IMR-90 (cell line): ENCODE results near the gene MT1E. TPM values are rescaled to one million over a fixed set of nuclear protein-coding genes. Genes with fewer than 3 reads are reported as not detected.

ENCODE experiments used
- ATAC-seq: fragments of 200-7000 bp; cut with Tn5 transposase; 2 replicates; pipeline ENCODE4 v1.9.1; 2020; ENCODE audit warnings: low read depth, mild to moderate bottlenecking, moderate library complexity
- BruUV-seq: library from RNA; stranded (reverse); fragments of 400-500 nt; replicated peaks from 2 replicates; lab custom pipeline; 2021; lab: Mats Ljungman, UMichigan
- CTCF ChIA-PET: fragments of 300-600 bp; formaldehyde crosslinking; extraction: SDS; loops from one replicate; lab custom pipeline; 2021; ENCODE audit warnings: antibody characterized with exemption; lab: Yijun Ruan, JAX
- POLR2A ChIA-PET: fragments of 300-600 bp; sonication (Branson Sonifier 250); formaldehyde crosslinking; loops from one replicate; lab custom pipeline; 2022; ENCODE audit warnings: antibody characterized with exemption; ENCODE audit not compliant: unreplicated experiment; lab: Charles Lee
- DNase-seq: peaks from one replicate; pipeline ENCODE4 v3.0.0; 2013
- H2AFZ ChIP-seq: replicated peaks from 2 replicates; pipeline ENCODE3; 2013; ENCODE audit warnings: low read length, mild to moderate bottlenecking; ENCODE audit not compliant: poor library complexity
- H2AK5ac ChIP-seq: 2 replicates; pipeline ENCODE4 v1.6.1; 2013; ENCODE audit warnings: low read depth, low read length, inconsistent platforms
- H2AK9ac ChIP-seq: replicated peaks from 2 replicates; pipeline ENCODE3; 2013; ENCODE audit warnings: mild to moderate bottlenecking, low read depth, low read length, moderate library complexity; ENCODE audit not compliant: poor library complexity
- H2BK120ac ChIP-seq: 2 replicates; pipeline ENCODE4 v1.6.1; 2013; ENCODE audit warnings: low read depth, low read length, inconsistent platforms
- H2BK15ac ChIP-seq: 3 replicates; pipeline ENCODE4 v1.6.1; 2013; ENCODE audit warnings: low read depth, low read length, inconsistent platforms
- H2BK20ac ChIP-seq: 2 replicates; pipeline ENCODE4 v1.6.1; 2013; ENCODE audit warnings: low read depth, mild to moderate bottlenecking, inconsistent platforms, low read length, moderate library complexity
- H2BK5ac ChIP-seq: 2 replicates; pipeline ENCODE4 v1.6.1; 2013; ENCODE audit warnings: mild to moderate bottlenecking, low read depth, low read length, inconsistent platforms; ENCODE audit not compliant: poor library complexity, severe bottlenecking
- H3K14ac ChIP-seq: replicated peaks from 2 replicates; pipeline ENCODE4 v1.6.1; 2013; ENCODE audit warnings: low read depth, low read length, inconsistent platforms
- H3K18ac ChIP-seq: 2 replicates; pipeline ENCODE4 v1.6.1; 2013; ENCODE audit warnings: low read depth, low read length, control low read depth
- H3K23ac ChIP-seq: 2 replicates; pipeline ENCODE4 v1.6.1; 2013; ENCODE audit warnings: low read depth, low read length, inconsistent platforms
- H3K27ac ChIP-seq: 2 replicates; pipeline ENCODE4 v1.5.1; 2013; ENCODE audit warnings: mild to moderate bottlenecking, control low read depth, low read length; ENCODE audit not compliant: insufficient read depth
- H3K27me3 ChIP-seq: 2 replicates; pipeline ENCODE4 v1.6.1; 2013; ENCODE audit warnings: low read length; ENCODE audit not compliant: control insufficient read depth, insufficient read depth
- H3K36me3 ChIP-seq: 2 replicates; pipeline ENCODE4 v1.6.1; 2013; ENCODE audit warnings: low read length, mixed read lengths; ENCODE audit not compliant: control insufficient read depth, insufficient read depth
- H3K4ac ChIP-seq: 2 replicates; pipeline ENCODE4 v1.6.1; 2013; ENCODE audit warnings: low read depth, low read length, inconsistent platforms
- H3K4me1 ChIP-seq: 2 replicates; pipeline ENCODE4 v1.6.1; 2013; ENCODE audit warnings: low read length, mixed read lengths; ENCODE audit not compliant: control insufficient read depth, insufficient read depth
- H3K4me2 ChIP-seq: 2 replicates; pipeline ENCODE4 v1.6.1; 2013; ENCODE audit warnings: low read depth, mild to moderate bottlenecking, control low read depth, low read length, moderate library complexity
- H3K4me3 ChIP-seq: 2 replicates; pipeline ENCODE4 v1.5.1; 2013; ENCODE audit warnings: low read depth, mild to moderate bottlenecking, control low read depth, low read length, moderate library complexity; ENCODE audit not compliant: insufficient read depth
- H3K56ac ChIP-seq: 2 replicates; pipeline ENCODE4 v1.6.1; 2013; ENCODE audit warnings: low read length, inconsistent platforms; ENCODE audit not compliant: insufficient read depth; ENCODE audit errors: extremely low read depth
- H3K79me1 ChIP-seq, 2 experiments: 2 replicates each; pipeline ENCODE4 v1.6.1; 2013; ENCODE audit warnings: low read length in 2 of 2, inconsistent platforms in 1 of 2, low read depth in 1 of 2
- H3K9ac ChIP-seq: 2 replicates; pipeline ENCODE4 v1.6.1; 2013; ENCODE audit warnings: low read depth, low read length, control low read depth
- H3K9me1 ChIP-seq: 2 replicates; pipeline ENCODE4 v1.6.1; 2013; ENCODE audit warnings: low read length, inconsistent platforms; ENCODE audit not compliant: insufficient read depth
- H3K9me3 ChIP-seq: 2 replicates; pipeline ENCODE4 v1.6.1; 2013; ENCODE audit warnings: low read length; ENCODE audit not compliant: control insufficient read depth, insufficient read depth
- H4K20me1 ChIP-seq: 2 replicates; pipeline ENCODE4 v1.6.1; 2013; ENCODE audit warnings: low read length, inconsistent platforms; ENCODE audit not compliant: insufficient read depth
- H4K5ac ChIP-seq: 2 replicates; pipeline ENCODE4 v1.6.1; 2013; ENCODE audit warnings: mild to moderate bottlenecking, low read depth, low read length, control low read depth
- H4K8ac ChIP-seq, 2 experiments: 2 replicates each; pipeline ENCODE4 v1.6.1; 2013; ENCODE audit warnings: low read depth in 2 of 2, low read length in 2 of 2, control low read depth in 1 of 2, inconsistent platforms in 1 of 2
- H4K91ac ChIP-seq: 2 replicates; pipeline ENCODE4 v1.6.1; 2013; ENCODE audit warnings: low read depth, low read length, inconsistent platforms; ENCODE audit not compliant: insufficient read depth
- CHD1 ChIP-seq: IDR thresholded peaks from 2 replicates; pipeline ENCODE4 v1.6.1; 2012; ENCODE audit warnings: low read depth, low read length, improper control_type of control experiment
- CTCF ChIP-seq: conservative IDR thresholded peaks from 2 replicates; pipeline ENCODE4 v1.5.1; 2012; ENCODE audit warnings: mild to moderate bottlenecking, low read depth, low read length, improper control_type of control experiment
- NFE2L2 ChIP-seq: fragments of 150-350 bp; IDR thresholded peaks from 2 replicates; pipeline ENCODE4 v1.6.1; 2016; ENCODE audit warnings: low read depth, mild to moderate bottlenecking, low read length
- POLR2A ChIP-seq: IDR thresholded peaks from 2 replicates; pipeline ENCODE4 v1.6.1; 2012; ENCODE audit warnings: mild to moderate bottlenecking, low read depth, low read length
- RAD21 ChIP-seq: IDR thresholded peaks from 2 replicates; pipeline ENCODE4 v1.6.1; 2012; ENCODE audit warnings: low read length, improper control_type of control experiment
- RCOR1 ChIP-seq: IDR thresholded peaks from 2 replicates; pipeline ENCODE4 v1.6.1; 2012; ENCODE audit warnings: mild to moderate bottlenecking, low read length, improper control_type of control experiment; ENCODE audit not compliant: insufficient replicate concordance
- RFX5 ChIP-seq: IDR thresholded peaks from 2 replicates; pipeline ENCODE4 v1.8.0; 2012; ENCODE audit warnings: low read depth, mild to moderate bottlenecking, low read length, moderate library complexity
- WGBS, 2 experiments: methylation state at CpG; one replicate each; pipeline versions ENCODE4 v1.1.5 to v1.1.7; 2013; ENCODE audit warnings: missing lambda C conversion rate in 2 of 2; ENCODE audit not compliant: insufficient read length in 1 of 2; ENCODE audit errors: extremely low coverage in 2 of 2; 5-methylcytosine and 5-hydroxymethylcytosine counted together
- dilution Hi-C: fragments of 300-500 bp; cut with HindIII; formaldehyde crosslinking; loops from one replicate; pipeline ENCODE4 v1.14.3; 2018; ENCODE audit warnings: low sequenced_read_pairs; ENCODE audit not compliant: unreplicated experiment
- in situ Hi-C: fragments of 300-500 bp; cut with MboI; formaldehyde crosslinking; loops from 3 replicates; pipeline ENCODE4 v1.14.3; 2019; ENCODE audit warnings: low sequenced_read_pairs, inconsistent platforms, mixed read lengths
- intact Hi-C: fragments of 100-400 bp; cut with micrococcal nuclease; formaldehyde crosslinking; loops from 2 replicates; pipeline ENCODE4 v1.10.0; 2022
- polyA plus RNA-seq, 3 experiments: library from polyadenylated mRNA; depleted of rRNA; stranded (reverse); fragments of >200 nt; gene quantifications; 2 replicates each; pipeline ENCODE4 v1.2.3, GENCODE V29; 2012; ENCODE audit warnings: low replicate concordance in 1 of 3
- total RNA-seq: library from RNA; depleted of rRNA; stranded (reverse); fragments of >200 nt; gene quantifications from 2 replicates; pipeline ENCODE4 v1.2.3, GENCODE V29; 2012; rRNA removed

Gene MT1E
- total and polyA plus RNA-seq, 2 of the 4 experiments (the other 2 are of a cell fraction), result 137 to 821 TPM

DNA sequence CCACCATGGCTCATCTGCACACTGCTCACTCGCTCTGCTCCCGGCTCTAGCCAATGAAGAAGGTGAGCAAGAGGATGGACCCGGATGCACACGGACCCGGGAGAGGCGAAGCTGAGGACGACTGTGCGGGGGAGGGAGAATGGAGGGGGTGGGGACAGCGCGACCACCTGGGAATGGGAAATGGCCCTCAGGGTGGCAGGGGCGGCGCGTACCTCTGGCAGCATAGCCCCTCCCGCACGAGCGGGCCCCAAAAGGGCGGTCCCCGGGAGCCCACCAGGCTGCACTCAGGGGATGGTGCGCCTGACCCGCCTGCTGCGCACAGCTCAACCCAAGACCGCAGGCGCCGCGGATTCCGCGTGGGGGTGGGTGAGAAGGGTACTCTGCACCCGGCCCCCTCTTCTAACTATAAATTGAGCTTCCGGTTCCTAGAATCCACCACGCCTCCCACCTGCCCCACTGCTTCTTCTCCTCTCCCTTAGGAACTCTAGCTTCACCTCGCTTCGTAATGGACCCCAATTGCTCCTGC, 50.2 kb downstream of the MT1E start:
- H2BK120ac ChIP-seq, result no peak overlapping the region
- no peak overlapping the region for H3K18ac ChIP-seq
- WGBS, 2 experiments, result no CpG with 5 or more reads among the region's 32 CpGs
- H4K8ac ChIP-seq, result no peak overlapping the region
- H4K5ac ChIP-seq, result no peak overlapping the region
- no peak overlapping the region for H2AK9ac ChIP-seq
- peaks cover 4% of the 10 kb centered on the region; the same call in 1 of the 2 replicates for H4K20me1 ChIP-seq
- no peak for DNase-seq
- H3K14ac ChIP-seq, result no peak overlapping the region
- H4K91ac ChIP-seq, result no peak overlapping the region
- H2BK15ac ChIP-seq, result no peak overlapping the region
- no peak overlapping the region for H3K4ac ChIP-seq
- dilution Hi-C loops (no loop called here), in situ Hi-C loops (no loop called here), intact Hi-C loops (no loop called here)
- H3K56ac ChIP-seq, result no peak overlapping the region
- no peak overlapping the region for H2AK5ac ChIP-seq
- H3K27me3 ChIP-seq, result peaks cover 24% of the 10 kb centered on the region
- no peak overlapping the region for H2AFZ ChIP-seq
- no peaks in the 10 kb centered on the region for H3K36me3 ChIP-seq
- H2BK5ac ChIP-seq, result no peak overlapping the region
- H3K9me1 ChIP-seq, result peaks cover 5% of the 10 kb centered on the region
- peaks cover 13% of the 10 kb centered on the region for H3K4me1 ChIP-seq
- TF ChIP-seq RCOR1 (no peak), CHD1 (no peak), CTCF (no peak), NFE2L2 (no peak), RAD21 (no peak), RFX5 (no peak), POLR2A (no peak)
- H3K27ac ChIP-seq, result no peak overlapping the region
- ATAC-seq, result no peak
- POLR2A ChIA-PET, result no interaction called here
- no TSS peak for BruUV-seq
- CTCF ChIA-PET, result no interaction called here
- no peaks in the 10 kb centered on the region for H3K79me1 ChIP-seq
- no peaks in the 10 kb centered on the region for H3K9me3 ChIP-seq
- no peak overlapping the region for H3K9ac ChIP-seq
- no peak overlapping the region for H3K23ac ChIP-seq
- H3K4me3 ChIP-seq, result no peak overlapping the region
- no peak overlapping the region for H2BK20ac ChIP-seq
- H3K4me2 ChIP-seq, result no peak overlapping the region

Other genes starting within 250 kb of the MT1E start
- gene AMFR, start 200.2 kb upstream of the MT1E start, total RNA-seq, result 215 and 216 TPM in 2 replicates
- 60.7 and 74.3 TPM in 2 replicates for gene AMFR, start 200.2 kb upstream of the MT1E start, polyA plus RNA-seq (2012; rRNA removed)
- gene NUDT21, start 174.4 kb upstream of the MT1E start, total RNA-seq, result 165 and 166 TPM in 2 replicates
- gene NUDT21, start 174.4 kb upstream of the MT1E start, polyA plus RNA-seq (2012; rRNA removed), result 52.4 and 60.9 TPM in 2 replicates
- gene OGFOD1, start 174.2 kb upstream of the MT1E start, total RNA-seq, result 102 and 103 TPM in 2 replicates
- 39.2 and 43.5 TPM in 2 replicates for gene OGFOD1, start 174.2 kb upstream of the MT1E start, polyA plus RNA-seq (2012; rRNA removed)
- 18.6 and 31.9 TPM in 2 replicates for gene BBS2, start 105.8 kb upstream of the MT1E start, total RNA-seq
- gene BBS2, start 105.8 kb upstream of the MT1E start, polyA plus RNA-seq (2012; rRNA removed), result 29.9 and 32.3 TPM in 2 replicates
- gene MT4, start 60.7 kb upstream of the MT1E start, total RNA-seq, result not detected in 2 replicates
- gene MT4, start 60.7 kb upstream of the MT1E start, polyA plus RNA-seq (2012; rRNA removed), result not detected in 2 replicates
- gene MT3, start 36.3 kb upstream of the MT1E start, total RNA-seq, result not detected in 2 replicates
- 0.62 and 0.70 TPM in 2 replicates for gene MT3, start 36.3 kb upstream of the MT1E start, polyA plus RNA-seq (2012; rRNA removed)
- 25.5 and 55.5 TPM in 2 replicates for gene MT2A, start 17.2 kb upstream of the MT1E start, total RNA-seq
- 588 and 621 TPM in 2 replicates for gene MT2A, start 17.2 kb upstream of the MT1E start, polyA plus RNA-seq (2012; rRNA removed)
- gene MT1M, start 6.9 kb downstream of the MT1E start, total RNA-seq, result not detected in 2 replicates
- 0.10 TPM in 1 of 2 replicates, not detected in the other for gene MT1M, start 6.9 kb downstream of the MT1E start, polyA plus RNA-seq (2012; rRNA removed)
- 1.9 TPM in 1 of 2 replicates, not detected in the other for gene MT1A, start 12.9 kb downstream of the MT1E start, total RNA-seq
- gene MT1A, start 12.9 kb downstream of the MT1E start, polyA plus RNA-seq (2012; rRNA removed), result 0.60 and 1.6 TPM in 2 replicates
- gene MT1B, start 26.1 kb downstream of the MT1E start, total RNA-seq, result not detected in 2 replicates
- gene MT1B, start 26.1 kb downstream of the MT1E start, polyA plus RNA-seq (2012; rRNA removed), result not detected in 2 replicates
- gene MT1F, start 32.2 kb downstream of the MT1E start, total RNA-seq, result not detected in 2 replicates
- 0.56 and 1.1 TPM in 2 replicates for gene MT1F, start 32.2 kb downstream of the MT1E start, polyA plus RNA-seq (2012; rRNA removed)
- not detected in 2 replicates for gene MT1G, start 42.3 kb downstream of the MT1E start, total RNA-seq
- gene MT1G, start 42.3 kb downstream of the MT1E start, polyA plus RNA-seq (2012; rRNA removed), result 0.48 and 0.56 TPM in 2 replicates
- not detected in 2 replicates for gene MT1H, start 44.0 kb downstream of the MT1E start, total RNA-seq
- not detected in 2 replicates for gene MT1H, start 44.0 kb downstream of the MT1E start, polyA plus RNA-seq (2012; rRNA removed)
- 5.6 and 37.2 TPM in 2 replicates for gene MT1X, start 56.7 kb downstream of the MT1E start, total RNA-seq
- 117 and 170 TPM in 2 replicates for gene MT1X, start 56.7 kb downstream of the MT1E start, polyA plus RNA-seq (2012; rRNA removed)
- 70.3 and 72.6 TPM in 2 replicates for gene NUP93, start 104.3 kb downstream of the MT1E start, total RNA-seq
- gene NUP93, start 104.3 kb downstream of the MT1E start, polyA plus RNA-seq (2012; rRNA removed), result 54.6 and 55.3 TPM in 2 replicates
- not detected in 2 replicates for gene SLC12A3, start 239.4 kb downstream of the MT1E start, total RNA-seq
- gene SLC12A3, start 239.4 kb downstream of the MT1E start, polyA plus RNA-seq (2012; rRNA removed), result not detected in 2 replicates